ENCODE data around the gene AGBL5.

Gene AGBL5

GRCh38 chr2:27078267-27079194, 27.1 kb downstream of the AGBL5 start, which contains the start of gene EMILIN1:
Gene EMILIN1 (plus strand): TSS chr2:27078615. CDS start chr2:27079066, 451 bp downstream.
- DNase-seq = peak in 12 of 14 donors; percentile 8 to 81 (median 54)

- no peak for DNase-seq
These were observed 28.0 kb downstream of the AGBL5 start for GRCh38 chr2:27079233-27080139.

GRCh38 chr2:27080140-27080469, 28.6 kb downstream of the AGBL5 start:
- no peak for DNase-seq

- DNase-seq = no peak
These were observed 29.1 kb downstream of the AGBL5 start for GRCh38 chr2:27080603-27080936.

GRCh38 chr2:27081984-27082772, 30.7 kb downstream of the AGBL5 start:
- peak in 1 of 14 donors; percentile 56 for DNase-seq

- DNase-seq = no peak
These were observed 31.4 kb downstream of the AGBL5 start for GRCh38 chr2:27082773-27083409.

GRCh38 chr2:27083410-27084296, 32.2 kb downstream of the AGBL5 start:
- DNase-seq = no peak

GRCh38 chr2:27084297-27085061, 33.0 kb downstream of the AGBL5 start:
- DNase-seq = no peak

- DNase-seq = no peak
These were observed 33.7 kb downstream of the AGBL5 start for GRCh38 chr2:27085062-27085672.

- peak in 13 of 14 donors; percentile 42 to 81 (median 62) for DNase-seq
These were observed 34.2 kb downstream of the AGBL5 start for GRCh38 chr2:27085673-27086089.

- peak; percentile 75 to 97 (median 90) for DNase-seq
These were observed 34.7 kb downstream of the AGBL5 start for GRCh38 chr2:27086090-27086723.

GRCh38 chr2:27086724-27087593, 35.5 kb downstream of the AGBL5 start, which contains the start of gene KHK:
Gene KHK (plus strand): TSS chr2:27086772. CDS start chr2:27087260, 488 bp downstream.
- peak in 5 of 14 donors; percentile 31 to 72 (median 55) for DNase-seq

GRCh38 chr2:27087823-27088410, 36.4 kb downstream of the AGBL5 start:
- no peak for DNase-seq

GRCh38 chr2:27088634-27089033, 37.2 kb downstream of the AGBL5 start:
- no peak for DNase-seq

- no peak for DNase-seq
These were observed 37.9 kb downstream of the AGBL5 start for GRCh38 chr2:27089111-27089954.

All from C1 segment of cervical spinal cord (tissue), 14 donors.